Stimulated activated memory B cell treated with anti-CD40 and anti-IgM and Interleukin-4, amounts not matched to agents 10 μg/mL and 1 μg/mL and 100 μg/mL, for 72 hours (primary cell): ENCODE data around the gene GRM1.
A peak's percentile ranks its signal among the peaks of the same experiment; 100 is the strongest.
"Not testable (repeated sequence)": the region's sequence is repeated elsewhere in the genome, so short reads cannot be mapped to it uniquely, and the experiment has no call there.

Experiments used
- ATAC-seq: fragments of 150-1000 bp; cut with Tn5 transposase; 2 replicates; pipeline ENCODE4 v1.10.0; 2021
- H3K27ac Mint-ChIP-seq: one replicate; pipeline ENCODE4 v1.8.0; 2022; ENCODE audit warnings: mild to moderate bottlenecking, mixed read lengths
- H3K27me3 Mint-ChIP-seq: one replicate; pipeline ENCODE4 v1.8.0; 2022; ENCODE audit warnings: mixed read lengths
- H3K36me3 Mint-ChIP-seq: one replicate; pipeline ENCODE4 v1.8.0; 2022; ENCODE audit warnings: mixed read lengths
- H3K4me1 Mint-ChIP-seq: one replicate; pipeline ENCODE4 v1.8.0; 2022; ENCODE audit warnings: mixed read lengths
- H3K4me3 Mint-ChIP-seq: one replicate; pipeline ENCODE4 v1.8.0; 2022; ENCODE audit warnings: mild to moderate bottlenecking, moderate library complexity, mixed read lengths
- H3K9me3 Mint-ChIP-seq: one replicate; pipeline ENCODE4 v1.8.0; 2022; ENCODE audit warnings: mixed read lengths

Gene GRM1

DNA sequence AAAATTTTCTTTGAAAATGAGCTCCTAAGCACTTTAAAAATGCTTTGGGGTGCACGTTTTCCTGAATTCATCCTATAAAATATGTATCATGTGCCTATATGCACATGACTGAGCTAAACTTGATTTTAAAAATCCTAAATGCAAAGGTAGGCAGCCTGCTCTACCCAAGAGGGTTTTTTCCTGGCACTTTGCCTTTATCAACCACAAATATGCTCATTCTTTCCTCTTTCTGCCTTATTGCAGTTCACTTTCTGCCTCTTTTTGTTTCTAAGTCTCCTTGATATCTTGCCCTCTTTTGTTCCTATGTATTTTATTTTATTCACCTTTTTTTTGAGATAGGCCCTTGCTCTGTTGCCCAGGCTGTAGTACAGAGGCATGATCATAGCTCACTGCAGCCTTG is 229.3 kb downstream of the GRM1 start:
- H3K4me3 Mint-ChIP-seq: no peak overlapping the region
- H3K36me3 Mint-ChIP-seq: no peaks in the 10 kb centered on the region

DNA sequence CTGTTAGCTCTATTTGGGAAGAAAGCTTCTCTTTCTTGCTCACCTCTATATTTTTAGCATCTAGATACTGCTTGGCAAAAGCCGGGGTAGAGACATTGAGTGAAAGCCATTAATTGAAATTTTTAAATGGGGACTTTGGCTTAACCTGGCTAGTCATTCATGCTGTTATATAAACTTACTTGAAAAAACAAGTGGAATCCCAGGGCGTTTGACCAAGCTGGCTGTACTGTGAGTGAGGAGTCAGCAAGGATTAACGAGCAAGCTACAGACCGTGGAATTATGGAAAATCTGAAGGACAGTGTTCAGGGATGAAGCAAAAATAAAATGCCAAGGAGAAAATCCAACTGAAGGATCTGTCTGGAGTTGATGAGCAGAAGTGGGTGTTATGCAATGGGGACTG is 232.0 kb downstream of the GRM1 start:
- Mint-ChIP-seq H3K27me3 (no peaks in the 10 kb centered on the region), H3K27ac (no peak overlapping the region), H3K4me3 (no peak overlapping the region), H3K36me3 (no peaks in the 10 kb centered on the region), H3K9me3 (no peaks in the 10 kb centered on the region), H3K4me1 (no peaks in the 10 kb centered on the region)
- no peak for ATAC-seq

More for the DNA sequence above, 229.3 kb downstream of the GRM1 start:
- H3K27ac Mint-ChIP-seq: no peak overlapping the region
- H3K9me3 Mint-ChIP-seq: no peaks in the 10 kb centered on the region
- no peaks in the 10 kb centered on the region for H3K4me1 Mint-ChIP-seq
- H3K27me3 Mint-ChIP-seq: no peaks in the 10 kb centered on the region
- no peak for ATAC-seq

DNA sequence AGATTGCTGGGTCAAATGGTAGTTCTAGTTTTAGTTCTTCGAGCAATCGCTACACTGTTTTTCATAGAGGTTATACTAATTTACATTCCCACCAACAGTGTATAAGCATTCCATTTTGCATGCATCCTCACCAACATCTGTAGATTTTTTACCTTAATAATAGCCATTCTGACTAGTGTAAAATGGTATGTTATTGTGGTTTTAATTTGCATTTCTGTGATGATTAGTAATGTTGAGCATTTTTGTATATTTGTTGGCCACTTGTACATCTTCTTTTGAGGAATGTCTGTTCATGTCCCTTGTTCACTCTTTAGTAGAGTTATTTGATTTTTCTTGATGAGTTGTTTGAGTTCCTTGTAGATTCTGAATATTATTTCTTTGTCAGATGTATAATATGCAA is 236.2 kb downstream of the GRM1 start:
- no peaks in the 10 kb centered on the region for H3K36me3 Mint-ChIP-seq
- H3K9me3 Mint-ChIP-seq: peaks cover 3% of the 10 kb centered on the region
- no peak overlapping the region for H3K4me3 Mint-ChIP-seq
- ATAC-seq: no peak
- H3K27me3 Mint-ChIP-seq: no peaks in the 10 kb centered on the region
- no peaks in the 10 kb centered on the region for H3K4me1 Mint-ChIP-seq
- H3K27ac Mint-ChIP-seq: no peak overlapping the region

DNA sequence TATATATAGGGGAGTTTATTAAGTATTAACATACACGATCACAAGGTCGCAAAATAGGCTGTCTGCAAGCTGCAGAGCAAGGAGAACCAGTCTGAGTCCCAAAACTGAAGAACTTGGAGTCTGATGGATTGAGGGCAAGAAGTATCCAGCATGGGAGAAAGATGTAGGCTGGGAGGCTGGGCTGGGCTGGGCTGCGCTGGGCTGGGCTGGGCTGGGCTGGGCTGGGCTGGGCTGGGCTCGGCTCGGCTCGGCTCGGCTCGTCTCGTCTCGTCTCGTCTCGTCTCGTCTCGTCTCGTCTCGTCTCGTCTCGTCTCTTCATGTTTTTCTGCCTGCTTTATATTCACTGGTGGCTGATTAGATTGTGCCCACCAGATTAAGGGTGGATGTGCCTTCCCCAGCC is 238.6 kb downstream of the GRM1 start:
- H3K27me3 Mint-ChIP-seq: no peaks in the 10 kb centered on the region
- H3K9me3 Mint-ChIP-seq: peaks cover 3% of the 10 kb centered on the region
- no peak overlapping the region for H3K27ac Mint-ChIP-seq
- H3K4me3 Mint-ChIP-seq: no peak overlapping the region
- H3K4me1 Mint-ChIP-seq: no peaks in the 10 kb centered on the region
- no peak for ATAC-seq
- no peaks in the 10 kb centered on the region for H3K36me3 Mint-ChIP-seq

DNA sequence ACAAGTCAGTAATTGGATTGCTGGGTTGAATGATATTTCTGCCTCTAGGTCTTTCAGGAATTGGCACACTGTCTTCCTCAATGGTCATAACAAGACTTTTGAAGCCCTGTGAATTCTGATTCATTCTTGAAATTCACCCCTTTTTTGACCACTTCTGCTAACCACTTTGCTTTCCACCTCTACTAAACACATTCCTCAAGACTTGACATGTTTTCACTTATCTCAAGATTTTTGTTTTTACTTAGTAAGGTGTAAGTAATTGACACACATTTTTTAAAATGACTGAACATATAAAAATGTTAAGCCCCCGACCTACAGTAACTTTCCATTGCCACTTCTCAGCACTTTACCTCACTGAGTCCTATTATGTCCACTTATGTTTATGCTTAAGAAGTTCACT is 239.1 kb downstream of the GRM1 start:
- no peak overlapping the region for H3K4me3 Mint-ChIP-seq
- H3K4me1 Mint-ChIP-seq: no peaks in the 10 kb centered on the region
- no peak for ATAC-seq
- H3K27ac Mint-ChIP-seq: no peak overlapping the region
- H3K9me3 Mint-ChIP-seq: peaks cover 3% of the 10 kb centered on the region
- H3K27me3 Mint-ChIP-seq: no peaks in the 10 kb centered on the region
- H3K36me3 Mint-ChIP-seq: no peaks in the 10 kb centered on the region

DNA sequence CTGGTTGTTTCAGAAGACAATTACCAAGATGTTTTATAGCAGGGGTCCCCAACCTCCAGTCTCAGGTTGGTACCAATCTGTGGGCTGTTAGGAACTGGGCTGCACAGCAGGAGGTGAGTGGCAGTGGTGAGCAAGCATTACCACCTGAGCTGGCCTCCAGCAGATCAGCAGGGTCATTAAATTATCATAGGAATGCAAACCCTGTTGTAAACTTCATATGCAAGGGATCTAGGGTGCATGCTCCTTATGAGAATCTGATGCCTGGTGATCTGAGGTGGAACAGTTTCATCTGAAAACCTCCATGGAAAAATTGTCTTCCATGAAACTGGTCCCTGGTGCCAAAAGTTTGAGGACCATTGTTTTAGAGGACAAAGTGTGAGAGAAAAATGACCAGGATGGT is 240.6 kb downstream of the GRM1 start:
- no peak overlapping the region for H3K4me3 Mint-ChIP-seq
- H3K27me3 Mint-ChIP-seq: no peaks in the 10 kb centered on the region
- H3K4me1 Mint-ChIP-seq: no peaks in the 10 kb centered on the region
- H3K36me3 Mint-ChIP-seq: no peaks in the 10 kb centered on the region
- peaks cover 3% of the 10 kb centered on the region for H3K9me3 Mint-ChIP-seq
- ATAC-seq: no peak
- H3K27ac Mint-ChIP-seq: no peak overlapping the region

DNA sequence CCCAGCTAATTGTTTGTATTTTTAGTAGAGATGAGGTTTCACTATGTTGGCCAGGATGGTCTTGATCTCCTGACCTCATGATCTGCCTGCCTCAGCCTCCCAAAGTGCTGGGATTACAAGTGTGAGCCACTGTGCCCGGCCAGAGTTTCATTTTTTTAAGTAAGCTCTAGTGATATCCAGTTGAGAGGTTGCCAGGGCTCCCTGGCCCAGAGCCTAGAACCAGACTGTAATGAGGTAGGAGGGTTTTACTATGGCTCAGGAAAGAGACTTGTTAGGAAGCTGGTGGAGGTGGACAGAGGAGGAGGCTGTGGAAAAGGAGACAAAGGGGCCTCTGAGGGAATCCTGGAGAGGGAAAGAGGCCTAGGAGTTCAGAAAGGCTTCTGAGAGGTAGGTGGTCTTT is 242.3 kb downstream of the GRM1 start:
- not testable (repeated sequence) for H3K4me1 Mint-ChIP-seq, H3K4me3 Mint-ChIP-seq, H3K27me3 Mint-ChIP-seq, H3K36me3 Mint-ChIP-seq, H3K27ac Mint-ChIP-seq, H3K9me3 Mint-ChIP-seq
- peak; percentile 36 for ATAC-seq

DNA sequence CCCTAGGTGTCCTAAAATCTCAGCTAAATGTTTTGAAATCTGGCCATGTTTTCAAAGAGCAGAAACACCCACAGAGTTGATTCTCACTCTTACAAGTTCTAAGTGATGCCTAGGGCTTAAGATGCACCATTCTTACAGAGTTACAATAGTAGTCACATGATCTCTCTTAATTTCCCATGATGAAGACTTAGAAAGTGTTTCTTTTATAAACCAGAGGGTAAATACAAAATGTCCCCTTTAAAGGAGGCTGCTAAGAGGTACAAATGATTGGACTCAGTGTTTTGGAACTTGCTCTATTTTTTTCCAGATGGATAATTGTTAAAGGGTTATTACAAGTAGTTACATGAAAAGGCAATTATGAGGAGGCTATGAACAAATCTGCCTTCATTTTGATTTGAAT is 244.6 kb downstream of the GRM1 start:
- H3K4me3 Mint-ChIP-seq: no peak overlapping the region
- H3K27me3 Mint-ChIP-seq: no peaks in the 10 kb centered on the region
- H3K9me3 Mint-ChIP-seq: no peaks in the 10 kb centered on the region
- no peaks in the 10 kb centered on the region for H3K4me1 Mint-ChIP-seq
- H3K27ac Mint-ChIP-seq: no peak overlapping the region
- H3K36me3 Mint-ChIP-seq: no peaks in the 10 kb centered on the region
- ATAC-seq: no peak

DNA sequence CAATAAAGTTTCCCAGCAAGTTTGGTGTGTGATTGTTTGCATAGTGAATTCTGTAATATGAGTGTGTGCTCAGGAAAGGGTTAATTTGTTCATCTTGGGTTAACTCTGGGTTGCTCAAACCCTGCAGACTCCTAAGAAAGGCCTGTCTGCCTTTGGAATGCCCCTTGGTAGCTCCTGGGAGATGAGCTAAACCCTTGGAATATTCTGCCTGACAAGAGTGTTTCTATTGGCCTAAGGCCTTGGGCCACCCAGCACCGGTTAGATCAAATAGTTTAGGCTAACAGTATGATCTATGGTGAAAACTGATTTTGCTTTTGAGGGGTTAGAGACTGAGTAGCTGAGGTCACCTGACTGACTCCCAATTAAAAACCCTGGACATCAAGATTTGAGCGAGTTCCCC is 248.3 kb downstream of the GRM1 start:
- Mint-ChIP-seq H3K9me3 (no peaks in the 10 kb centered on the region), H3K27me3 (no peaks in the 10 kb centered on the region)

DNA sequence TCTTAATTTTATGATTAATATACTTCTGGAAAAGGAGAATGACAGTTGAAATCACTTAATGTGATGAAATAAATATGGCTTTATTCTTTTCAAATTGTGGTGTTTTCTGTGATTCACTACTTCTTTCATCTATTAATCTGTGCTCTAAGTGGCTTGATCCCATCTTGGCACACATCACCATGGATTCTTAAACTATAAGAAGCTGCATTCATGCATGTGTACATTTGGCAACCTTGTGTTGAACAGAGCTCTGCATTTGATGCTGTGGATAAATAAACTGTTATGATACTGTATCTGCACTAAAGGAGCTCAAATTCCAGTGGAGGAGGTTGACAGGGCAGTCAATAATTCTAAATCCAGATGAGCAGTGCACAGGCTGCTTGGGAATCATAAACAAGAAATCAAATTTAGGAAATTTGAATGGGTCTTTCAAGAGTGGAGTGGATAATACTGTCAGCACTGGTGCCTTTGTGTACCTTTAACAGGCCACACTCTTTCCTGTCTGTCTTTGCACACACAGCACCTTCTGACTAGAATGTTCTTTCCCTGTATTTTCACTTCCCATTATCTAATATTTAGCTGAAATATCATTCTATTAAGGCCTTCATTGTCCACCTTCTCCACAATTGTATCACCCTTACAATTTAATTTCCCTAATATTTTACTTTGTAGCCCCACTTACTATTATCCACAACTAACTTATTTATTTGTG is 252.9 kb downstream of the GRM1 start:
- Mint-ChIP-seq H3K36me3 (no peaks in the 10 kb centered on the region), H3K4me1 (no peaks in the 10 kb centered on the region), H3K9me3 (peaks cover 3% of the 10 kb centered on the region), H3K27me3 (no peaks in the 10 kb centered on the region), H3K27ac (no peak overlapping the region), H3K4me3 (no peak overlapping the region)
- ATAC-seq: no peak

More for the DNA sequence above, 248.3 kb downstream of the GRM1 start:
- H3K4me3 Mint-ChIP-seq: no peak overlapping the region
- no peak for ATAC-seq
- no peak overlapping the region for H3K27ac Mint-ChIP-seq
- no peaks in the 10 kb centered on the region for H3K36me3 Mint-ChIP-seq
- no peaks in the 10 kb centered on the region for H3K4me1 Mint-ChIP-seq

DNA sequence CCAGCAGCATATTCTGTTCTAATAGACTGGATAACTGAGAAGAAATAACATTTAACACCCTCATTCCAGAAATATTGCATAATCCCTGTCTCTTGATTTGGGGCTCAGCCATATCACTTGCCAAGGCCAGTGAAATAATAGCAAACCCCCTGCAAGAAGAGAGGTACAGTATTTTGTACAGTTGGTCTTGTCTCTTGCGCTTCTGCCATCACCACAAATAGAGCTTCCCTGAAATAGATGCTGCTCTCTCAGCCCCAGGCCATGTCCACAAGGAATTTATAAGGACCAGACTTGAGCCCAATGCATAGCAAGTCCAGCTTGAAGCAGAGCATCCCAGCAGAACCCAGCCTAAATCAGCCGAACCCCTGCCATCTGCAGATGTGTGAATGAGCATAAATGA is 254.0 kb downstream of the GRM1 start:
- Mint-ChIP-seq H3K4me1 (no peaks in the 10 kb centered on the region), H3K9me3 (peaks cover 3% of the 10 kb centered on the region), H3K27ac (no peak overlapping the region), H3K4me3 (no peak overlapping the region), H3K36me3 (no peaks in the 10 kb centered on the region), H3K27me3 (no peaks in the 10 kb centered on the region)
- ATAC-seq: no peak

DNA sequence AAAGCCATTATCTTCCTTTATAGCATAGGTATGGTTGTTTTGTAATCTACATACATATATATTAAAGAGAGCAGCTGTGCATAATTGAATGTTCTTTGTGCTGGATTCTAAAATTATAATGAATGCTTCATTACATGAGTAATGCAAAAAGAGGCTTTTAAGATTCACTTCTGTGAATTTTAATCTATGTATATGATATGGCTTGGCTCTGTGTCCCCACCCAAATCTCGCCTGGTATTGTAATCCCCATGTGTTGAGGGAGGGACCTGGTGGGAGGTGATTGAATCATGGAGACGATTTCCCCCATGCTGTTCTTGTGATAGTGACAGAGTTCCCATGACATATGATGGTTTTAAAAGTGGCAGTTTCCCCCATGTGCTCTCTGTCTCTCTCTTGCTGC is 255.4 kb downstream of the GRM1 start:
- Mint-ChIP-seq H3K4me1 (no peaks in the 10 kb centered on the region), H3K27me3 (no peaks in the 10 kb centered on the region), H3K9me3 (peaks cover 3% of the 10 kb centered on the region), H3K4me3 (no peak overlapping the region), H3K36me3 (no peaks in the 10 kb centered on the region), H3K27ac (no peak overlapping the region)
- ATAC-seq: no peak

DNA sequence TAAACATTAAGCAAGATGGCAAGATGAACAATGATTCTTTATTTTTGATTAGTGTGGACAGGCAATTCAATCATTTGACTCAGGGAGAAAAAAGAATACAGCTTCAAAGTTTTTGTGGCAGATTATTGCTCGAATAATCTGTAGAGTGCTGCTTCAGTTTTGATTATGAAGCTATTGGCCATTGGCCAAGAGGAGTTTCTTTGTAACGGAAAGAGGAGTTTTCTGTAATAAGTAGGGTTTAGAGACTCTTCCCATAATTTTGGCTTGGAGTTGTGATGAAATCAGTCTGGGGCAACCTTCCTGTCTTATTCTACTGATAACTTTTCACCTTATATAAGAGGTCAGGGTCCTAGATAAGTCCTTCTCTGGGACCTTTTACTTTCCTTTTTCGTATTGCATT is 258.1 kb downstream of the GRM1 start:
- H3K9me3 Mint-ChIP-seq: peaks cover 3% of the 10 kb centered on the region
- no peak for ATAC-seq
- no peaks in the 10 kb centered on the region for H3K4me1 Mint-ChIP-seq
- H3K4me3 Mint-ChIP-seq: no peak overlapping the region
- H3K36me3 Mint-ChIP-seq: no peaks in the 10 kb centered on the region
- no peaks in the 10 kb centered on the region for H3K27me3 Mint-ChIP-seq
- H3K27ac Mint-ChIP-seq: no peak overlapping the region

DNA sequence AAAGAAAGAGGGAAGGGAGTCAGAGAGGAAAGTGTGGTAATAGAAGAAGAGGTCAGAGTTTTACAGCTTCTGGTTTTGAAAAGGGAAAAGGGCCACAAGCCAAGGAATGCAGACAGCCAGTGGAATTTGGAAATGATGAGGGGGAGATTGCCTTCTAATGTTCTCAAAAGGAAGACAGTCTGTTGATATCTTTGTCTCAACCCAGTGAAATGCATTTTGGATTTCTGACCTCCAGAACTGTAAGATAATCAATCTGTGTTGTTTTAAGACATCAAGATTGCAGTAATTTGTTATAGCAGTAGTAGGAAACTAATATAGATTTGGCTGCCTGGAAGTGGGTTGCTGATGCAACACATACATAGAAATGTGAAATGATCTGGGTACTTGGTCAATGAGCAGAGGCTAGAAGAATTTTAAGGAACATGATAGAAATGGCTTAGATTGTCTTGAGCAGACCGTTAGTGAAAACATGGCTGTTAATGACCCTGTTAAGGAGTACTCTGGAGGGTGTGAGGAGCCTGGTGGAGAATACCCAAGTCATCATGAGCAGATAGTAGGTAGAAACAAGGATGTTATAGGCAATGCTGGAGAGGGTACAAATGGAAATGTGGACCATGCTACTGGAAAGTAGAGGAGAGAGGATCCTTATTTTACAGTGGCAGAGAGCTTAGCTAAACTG is 259.0 kb downstream of the GRM1 start:
- Mint-ChIP-seq H3K4me1 (no peaks in the 10 kb centered on the region), H3K27ac (no peak overlapping the region), H3K9me3 (peaks cover 3% of the 10 kb centered on the region), H3K4me3 (no peak overlapping the region), H3K36me3 (no peaks in the 10 kb centered on the region), H3K27me3 (no peaks in the 10 kb centered on the region)
- ATAC-seq: no peak

DNA sequence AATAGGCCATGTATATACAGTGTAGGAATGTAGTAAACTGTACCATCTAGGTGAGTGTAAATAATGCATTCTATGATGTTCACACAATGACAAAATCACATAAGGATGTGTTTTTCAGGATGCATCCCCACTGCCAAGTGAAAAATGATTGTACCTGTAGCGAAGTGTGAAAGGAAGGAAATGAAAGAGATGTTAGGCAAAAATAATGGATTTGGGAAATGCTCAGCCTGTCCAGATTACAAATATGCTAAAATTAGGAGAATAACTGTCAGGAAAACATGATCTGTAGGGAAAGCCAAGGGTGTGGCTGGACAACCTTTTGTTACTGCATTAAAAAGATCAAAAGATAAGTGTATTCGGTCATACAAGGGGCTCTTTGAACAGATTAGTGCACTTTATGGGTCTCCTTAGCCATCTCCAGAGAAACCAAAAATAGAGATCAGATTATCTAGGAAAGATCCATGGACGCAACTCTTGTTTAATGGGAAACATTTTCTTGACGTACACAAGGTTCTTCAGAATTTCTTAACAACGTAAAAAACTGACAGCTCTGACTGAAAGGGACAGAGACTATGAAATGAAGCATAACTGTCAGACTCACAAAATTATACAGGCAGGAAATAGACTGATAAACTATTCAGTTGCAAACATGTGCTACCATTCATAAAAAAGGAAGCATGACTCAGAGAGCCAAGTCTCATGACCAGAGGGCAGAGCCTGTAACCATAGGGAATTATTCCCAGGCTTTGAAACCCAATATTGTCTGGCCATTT is 261.1 kb downstream of the GRM1 start:
- no peaks in the 10 kb centered on the region for H3K36me3 Mint-ChIP-seq
- no peak for ATAC-seq
- H3K27ac Mint-ChIP-seq: no peak overlapping the region
- no peaks in the 10 kb centered on the region for H3K27me3 Mint-ChIP-seq
- no peaks in the 10 kb centered on the region for H3K4me1 Mint-ChIP-seq
- H3K4me3 Mint-ChIP-seq: no peak overlapping the region
- H3K9me3 Mint-ChIP-seq: peaks cover 3% of the 10 kb centered on the region

DNA sequence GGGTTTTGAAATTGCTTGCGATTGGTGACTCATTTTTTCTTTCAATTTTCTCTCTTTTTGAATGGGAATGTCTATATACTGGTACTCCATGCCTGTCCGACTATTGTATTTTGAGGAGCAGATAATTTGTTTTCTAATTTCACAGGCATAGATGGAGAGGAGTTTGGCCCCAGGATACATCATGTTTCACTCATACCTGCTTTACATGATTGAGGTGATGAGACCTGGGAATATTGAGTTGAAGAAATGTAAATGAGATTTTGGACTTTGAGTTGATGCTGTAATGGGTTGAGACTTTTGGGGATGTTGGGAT is 261.7 kb downstream of the GRM1 start:
- Mint-ChIP-seq H3K27me3 (no peaks in the 10 kb centered on the region), H3K9me3 (no peaks in the 10 kb centered on the region), H3K4me1 (no peaks in the 10 kb centered on the region), H3K4me3 (no peak overlapping the region), H3K27ac (no peak overlapping the region), H3K36me3 (no peaks in the 10 kb centered on the region)
- ATAC-seq: no peak
